HG02642 (cell line): ENCODE measurements around the gene AQP9.
"Not testable (repeated sequence)": the region's sequence is repeated elsewhere in the genome, so short reads cannot be mapped to it uniquely, and the experiment has no call there.

Experiments used
- ATAC-seq: cut with Tn5 transposase; IDR thresholded peaks from one replicate; pipeline ENCODE4 v1.9.1; 2021; ENCODE audit warnings: mild to moderate bottlenecking; ENCODE audit not compliant: unreplicated experiment, poor library complexity

The AQP9 gene, protein sequence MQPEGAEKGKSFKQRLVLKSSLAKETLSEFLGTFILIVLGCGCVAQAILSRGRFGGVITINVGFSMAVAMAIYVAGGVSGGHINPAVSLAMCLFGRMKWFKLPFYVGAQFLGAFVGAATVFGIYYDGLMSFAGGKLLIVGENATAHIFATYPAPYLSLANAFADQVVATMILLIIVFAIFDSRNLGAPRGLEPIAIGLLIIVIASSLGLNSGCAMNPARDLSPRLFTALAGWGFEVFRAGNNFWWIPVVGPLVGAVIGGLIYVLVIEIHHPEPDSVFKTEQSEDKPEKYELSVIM

DNA sequence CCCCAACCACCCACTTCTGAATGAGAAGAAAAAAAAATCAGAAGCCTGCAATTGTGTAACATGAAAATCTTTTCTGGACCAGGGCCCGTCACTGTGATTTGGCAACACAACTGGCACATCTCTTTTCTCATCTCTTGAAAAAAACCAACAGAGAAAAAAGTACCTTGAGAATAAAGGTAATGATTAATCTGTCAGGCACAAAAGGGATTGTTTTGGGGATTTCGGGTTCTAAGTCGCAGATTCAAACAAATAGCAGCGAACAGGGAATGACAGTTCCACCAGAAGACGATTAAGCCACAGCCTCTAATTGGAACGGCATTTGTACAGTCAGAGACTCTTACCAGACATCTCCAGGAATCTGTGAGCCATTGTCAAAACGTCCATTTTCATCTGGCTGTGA, at the start of gene AQP9:
Gene AQP9, plus strand, starts transcription at position 276 of the 400 bp plus-strand sequence. CDS start 185 bp downstream, outside the sequence.
- no peak for ATAC-seq

DNA sequence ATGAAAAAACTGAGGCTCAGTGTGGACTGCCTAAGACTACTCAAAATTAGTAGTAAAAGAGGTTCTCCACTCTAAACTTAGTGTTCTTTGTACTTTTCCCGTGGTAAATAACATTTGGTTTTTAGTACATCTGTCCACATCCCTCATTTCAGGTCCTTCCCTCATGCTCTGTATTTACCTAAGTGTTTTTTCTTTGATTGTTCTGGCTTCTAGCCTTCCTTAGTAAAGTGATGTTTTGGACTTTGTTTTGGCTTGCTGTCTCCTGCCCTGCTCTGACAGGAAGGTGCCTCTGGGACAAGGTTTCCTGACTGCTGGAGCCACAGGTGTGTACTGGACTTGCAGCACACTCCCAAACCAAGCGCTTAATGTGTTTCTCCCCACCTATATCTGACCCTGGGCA, 42.8 kb upstream of the AQP9 start:
- ATAC-seq = no peak

DNA sequence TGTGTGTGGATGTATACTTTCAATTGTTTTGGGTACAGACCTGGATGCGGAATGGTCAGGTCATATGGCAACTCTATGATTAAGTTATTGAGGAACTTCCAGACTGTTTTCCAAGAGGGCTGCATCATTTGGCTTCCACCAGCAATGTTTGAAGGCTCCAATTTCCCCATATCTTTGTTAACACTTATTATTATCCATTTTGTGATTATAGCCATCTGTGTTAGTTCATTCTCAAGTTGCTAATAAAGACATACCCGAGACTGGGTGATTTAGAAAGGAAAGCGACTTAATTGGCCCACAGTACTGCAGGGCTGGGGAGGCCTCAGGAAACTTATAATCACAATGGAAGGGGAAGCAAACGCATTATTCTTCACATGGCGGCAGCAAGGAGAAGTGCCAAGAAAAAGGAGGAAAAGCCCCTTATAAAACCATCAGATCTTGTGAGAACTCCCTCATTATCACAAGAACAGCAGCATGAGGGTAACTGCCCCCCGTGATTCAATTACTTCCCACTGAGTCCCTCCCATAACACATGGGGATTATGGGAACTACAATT, 41.6 kb upstream of the AQP9 start:
- no peak for ATAC-seq

DNA sequence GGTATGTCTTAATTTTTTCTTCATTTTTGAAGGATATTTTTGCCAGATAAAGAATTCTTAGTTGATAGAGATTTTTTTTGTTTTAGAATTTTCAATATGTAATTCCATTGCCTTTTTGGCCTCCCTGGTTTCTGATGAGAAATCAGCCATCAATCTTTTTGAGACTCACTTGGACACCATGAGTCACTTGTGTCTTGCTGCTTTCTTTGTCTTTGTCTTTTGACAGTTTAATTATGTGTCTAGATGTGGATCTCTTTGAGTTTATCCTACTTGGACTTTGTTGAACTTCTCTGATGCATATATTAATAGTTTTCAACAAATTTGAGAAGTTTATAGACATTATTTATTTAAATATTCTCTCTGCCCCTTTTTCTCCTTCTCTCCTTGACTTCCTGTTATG, 34.7 kb upstream of the AQP9 start:
- no peak for ATAC-seq

DNA sequence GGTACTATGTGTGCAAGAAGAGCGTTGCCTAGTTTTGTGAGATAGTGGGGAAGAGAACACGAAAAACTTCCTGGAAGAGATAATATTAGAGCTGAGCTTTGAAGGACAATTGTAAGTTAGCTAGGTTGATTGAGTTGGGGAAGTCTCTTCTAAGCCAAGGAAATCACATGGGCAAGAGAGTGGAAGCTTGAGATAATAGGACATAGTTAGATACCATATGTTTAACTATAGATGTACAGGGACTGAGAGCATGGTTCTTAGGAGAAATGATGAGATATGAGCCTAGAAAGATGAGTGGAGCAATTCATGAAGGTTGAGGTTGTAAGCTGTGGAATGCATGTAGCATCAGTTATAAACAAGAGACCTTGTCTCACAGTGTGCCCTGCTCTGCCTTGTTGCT, 30.1 kb upstream of the AQP9 start:
- ATAC-seq = no peak

DNA sequence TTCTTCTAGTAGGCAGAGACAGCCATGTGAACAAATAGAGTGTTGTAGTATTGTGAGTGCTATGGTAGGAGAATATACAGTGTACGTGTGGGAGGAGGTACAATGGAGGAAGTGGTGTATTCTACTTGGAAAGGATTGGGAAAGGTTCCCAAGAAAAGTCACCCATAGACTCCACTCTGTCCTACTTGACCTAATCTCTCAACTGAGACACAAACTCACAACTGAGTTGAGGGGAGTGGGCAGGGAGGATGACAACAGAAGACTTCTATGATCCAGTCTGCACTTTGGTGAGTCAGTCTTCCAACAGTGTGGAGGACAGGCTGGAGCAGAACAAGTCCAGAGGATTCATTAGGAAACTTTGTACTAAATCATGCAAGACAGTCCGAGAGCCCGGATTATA, 28.8 kb upstream of the AQP9 start:
- ATAC-seq = no peak

DNA sequence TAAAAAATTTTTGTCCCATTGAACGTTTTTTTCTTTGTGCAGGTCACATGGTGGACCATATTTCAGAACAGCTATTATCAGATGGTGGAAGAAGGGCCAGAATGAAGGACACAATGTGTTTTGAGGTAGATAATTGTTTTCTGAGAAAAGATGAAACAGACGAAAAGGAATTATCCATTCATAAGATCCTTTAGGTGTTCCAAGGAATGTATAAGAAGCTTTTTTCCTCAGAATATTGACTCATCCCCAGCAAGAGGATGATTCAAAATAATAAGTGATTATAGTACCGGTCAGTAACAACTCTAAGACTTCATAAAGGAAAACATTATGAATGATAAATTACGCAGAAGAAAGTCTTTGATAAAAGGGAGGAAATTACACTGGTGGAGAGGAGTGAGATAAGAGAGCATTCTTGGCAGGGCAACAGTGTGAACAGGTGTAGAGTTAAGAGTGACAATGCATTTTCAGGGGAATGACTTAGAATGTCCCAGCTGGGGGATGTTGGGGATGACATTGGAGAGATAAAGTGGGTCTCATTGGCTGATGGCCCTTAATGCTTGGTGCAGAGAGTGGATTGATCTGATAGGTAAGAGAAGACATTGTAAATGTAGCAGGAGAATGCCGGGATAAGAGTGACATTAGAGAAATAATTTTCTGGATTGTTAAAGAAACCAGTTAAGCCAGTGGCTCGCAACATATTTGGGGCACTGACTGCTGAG, 27.0 kb upstream of the AQP9 start:
- ATAC-seq = no peak

DNA sequence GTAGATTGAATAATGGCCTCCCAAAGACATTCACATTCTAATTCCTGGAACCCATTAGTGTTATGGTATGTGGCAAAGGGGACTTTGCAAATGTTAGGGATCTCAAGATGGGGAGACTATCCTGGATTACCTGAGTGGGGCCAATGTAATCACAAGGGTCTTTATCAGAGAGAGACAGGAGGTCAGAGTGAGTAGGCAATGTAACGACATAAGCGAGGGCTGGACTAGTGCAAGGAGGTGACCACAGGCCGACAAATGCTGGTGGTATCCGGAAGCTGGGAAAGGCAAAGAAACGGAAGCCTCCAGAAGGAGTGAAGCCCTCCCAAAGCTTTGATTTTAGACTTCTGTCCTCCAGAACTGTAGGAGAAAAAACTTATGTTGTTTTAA, 26.5 kb upstream of the AQP9 start:
- no peak for ATAC-seq

DNA sequence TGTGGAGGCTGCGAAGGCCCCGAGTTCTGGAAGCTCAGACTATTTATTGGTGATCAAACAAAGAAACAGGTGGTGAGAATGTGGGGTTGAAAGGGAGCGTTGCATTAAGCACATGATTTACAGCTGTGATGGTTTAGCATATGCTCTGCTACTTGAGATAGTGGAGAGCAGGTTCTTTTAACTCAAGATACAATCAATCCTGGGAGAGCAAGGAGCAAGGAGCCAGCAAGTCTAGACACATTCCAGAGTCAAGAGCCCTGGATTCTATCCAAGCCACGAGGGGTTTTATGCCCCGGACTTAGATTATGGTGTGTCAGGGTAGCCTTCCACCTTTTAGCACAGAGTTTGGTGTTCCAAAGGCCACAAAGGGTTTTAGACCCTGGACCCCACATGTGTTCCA, 24.8 kb upstream of the AQP9 start:
- not testable (repeated sequence) for ATAC-seq

DNA sequence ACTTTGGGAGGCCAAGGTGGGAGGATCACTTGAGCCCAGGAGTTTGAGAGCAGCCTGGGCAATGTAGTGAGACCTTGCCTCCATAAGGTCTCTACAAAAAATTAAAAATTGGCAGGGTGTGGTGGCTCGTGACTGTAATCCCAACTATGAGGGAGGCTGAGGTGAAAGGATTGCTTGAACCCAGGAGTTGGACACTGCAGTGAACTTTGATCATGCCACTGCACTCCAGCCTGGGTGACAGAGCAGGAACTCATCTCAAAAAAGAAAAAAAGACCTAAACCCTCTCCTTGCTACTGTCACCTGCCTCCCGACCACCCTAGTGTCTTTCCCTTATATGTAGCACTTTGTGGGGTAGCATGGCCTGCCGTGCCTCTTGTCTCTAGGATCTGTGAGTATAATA, 23.8 kb upstream of the AQP9 start:
- ATAC-seq = no peak

DNA sequence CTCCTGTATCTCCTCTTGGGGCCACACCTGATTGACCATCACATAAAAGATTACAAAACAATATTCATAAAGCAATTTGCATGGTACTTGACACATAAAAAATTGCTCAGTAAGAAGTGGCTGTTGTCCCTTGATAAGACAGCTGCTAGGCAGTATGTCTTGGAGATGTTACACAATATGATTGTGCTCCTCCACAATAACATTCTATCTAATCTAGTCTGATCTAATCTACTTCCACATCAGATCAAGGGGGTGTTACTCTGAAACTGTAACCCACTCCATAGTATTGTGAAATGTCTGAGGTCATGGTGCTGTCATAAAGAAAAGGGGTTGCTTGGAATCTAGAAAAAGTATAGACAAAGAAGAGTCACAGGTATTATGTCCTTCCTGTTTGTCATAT, 23.4 kb upstream of the AQP9 start:
- ATAC-seq = no peak

DNA sequence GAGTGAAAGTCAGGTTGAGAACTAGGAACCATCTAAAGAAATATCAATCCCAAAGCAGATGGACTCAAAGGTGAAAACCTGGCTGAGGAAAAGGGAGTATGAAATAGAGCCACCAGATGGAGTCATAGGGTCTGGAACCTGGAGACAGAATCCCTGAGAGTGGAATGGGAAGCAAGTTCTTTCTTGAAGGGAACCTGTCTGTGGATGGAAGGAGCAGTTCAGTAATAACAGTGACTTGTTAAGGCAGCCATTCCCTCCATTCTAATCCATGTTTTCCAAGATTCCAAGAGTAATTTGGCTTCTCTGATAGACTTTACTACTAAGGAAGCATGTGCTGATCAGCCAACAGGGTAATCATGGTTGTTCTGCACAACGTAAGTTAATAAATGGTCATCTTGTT, 22.5 kb upstream of the AQP9 start:
- no peak for ATAC-seq

DNA sequence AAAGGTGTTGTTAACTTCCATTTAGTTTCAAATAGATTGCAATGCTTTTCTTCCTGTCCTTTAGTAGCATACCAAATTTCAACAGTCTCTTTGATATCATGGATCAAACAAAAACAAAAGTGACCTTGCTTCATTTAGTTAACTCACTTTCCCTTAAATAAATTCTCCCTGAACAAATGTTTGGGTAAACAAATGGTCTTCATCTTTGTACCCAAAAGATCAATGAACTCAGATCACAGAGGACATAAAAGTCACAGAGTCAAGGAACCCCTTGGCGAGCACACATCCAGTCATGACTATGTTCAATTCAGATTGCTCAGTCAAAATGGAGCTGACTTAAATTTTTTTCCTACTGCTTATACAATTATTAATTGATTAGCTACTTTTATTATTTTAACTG, 20.6 kb upstream of the AQP9 start:
- ATAC-seq = no peak

DNA sequence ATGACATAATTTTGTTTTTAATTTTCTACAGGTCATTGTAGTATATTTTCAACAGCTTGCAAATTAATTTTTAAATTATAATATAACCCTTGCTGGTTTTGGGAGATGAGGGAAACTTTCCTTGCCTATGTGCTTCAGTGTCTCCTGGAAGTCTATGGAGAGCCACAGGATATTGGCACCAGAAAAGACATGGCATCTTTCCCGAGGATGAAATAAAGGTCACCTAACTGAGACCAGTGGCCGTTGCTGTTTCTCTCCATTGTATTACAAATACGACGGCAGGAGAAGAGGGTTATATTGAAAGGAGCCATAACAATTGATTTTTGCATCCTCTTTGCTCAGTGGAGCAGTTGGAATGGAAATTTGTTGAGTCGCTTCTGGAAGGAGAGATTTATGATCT, 19.9 kb upstream of the AQP9 start:
- ATAC-seq = no peak

DNA sequence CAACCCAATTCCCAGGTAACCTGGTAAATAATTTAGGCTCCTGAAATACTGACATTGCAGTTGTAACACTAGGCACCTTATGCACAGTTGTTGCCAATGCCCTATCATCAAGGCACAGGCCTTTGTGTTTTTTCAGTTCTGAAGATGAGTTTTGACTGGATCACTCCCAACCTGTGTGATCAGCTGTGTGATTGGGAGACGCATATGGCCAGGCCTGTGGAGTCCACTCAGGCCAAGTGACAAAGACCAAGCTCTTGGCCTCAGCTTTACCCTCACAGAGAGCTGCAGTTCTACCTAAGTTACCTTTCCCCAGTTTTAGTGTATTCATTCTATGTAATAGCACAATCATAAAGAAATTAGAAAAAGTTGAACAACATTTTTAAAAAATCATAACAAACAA, 19.2 kb upstream of the AQP9 start:
- no peak for ATAC-seq

DNA sequence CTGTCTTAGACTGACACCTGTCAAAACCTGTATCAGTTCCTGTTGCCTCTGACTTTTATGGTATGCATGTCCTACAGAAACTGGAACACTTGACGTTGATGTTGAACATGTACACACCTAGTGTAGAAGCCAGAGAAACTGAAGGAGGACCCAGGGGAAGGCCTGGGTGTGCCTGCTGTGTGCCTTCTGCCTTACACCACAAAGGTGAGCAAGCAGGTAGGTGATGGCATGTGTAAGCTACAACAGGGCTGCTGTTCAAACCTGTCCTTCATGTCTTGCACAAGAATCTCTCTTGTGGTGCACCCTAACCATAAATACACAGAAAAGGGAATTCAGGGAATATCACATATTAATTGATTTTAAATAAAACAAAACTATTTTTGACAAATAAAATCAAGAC, 13.6 kb upstream of the AQP9 start:
- ATAC-seq = no peak

DNA sequence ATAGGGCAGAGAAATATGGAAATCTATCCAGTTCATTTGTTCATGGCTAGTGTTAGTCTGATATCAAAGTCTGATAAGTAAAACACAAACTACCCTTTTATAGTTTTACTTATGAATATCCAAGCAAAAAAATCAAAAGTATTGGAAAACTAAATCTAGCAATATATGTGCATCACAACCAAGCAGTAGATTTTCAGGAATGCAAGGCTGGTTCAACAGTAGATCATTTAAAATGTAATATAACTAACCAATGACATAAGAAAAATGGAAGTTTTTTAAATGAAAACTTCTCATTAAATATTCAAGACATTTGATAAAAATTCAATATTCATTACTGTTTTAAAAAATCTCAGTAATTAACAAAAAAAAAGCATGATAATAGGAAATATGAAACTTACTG, 12.8 kb upstream of the AQP9 start:
- ATAC-seq = no peak

DNA sequence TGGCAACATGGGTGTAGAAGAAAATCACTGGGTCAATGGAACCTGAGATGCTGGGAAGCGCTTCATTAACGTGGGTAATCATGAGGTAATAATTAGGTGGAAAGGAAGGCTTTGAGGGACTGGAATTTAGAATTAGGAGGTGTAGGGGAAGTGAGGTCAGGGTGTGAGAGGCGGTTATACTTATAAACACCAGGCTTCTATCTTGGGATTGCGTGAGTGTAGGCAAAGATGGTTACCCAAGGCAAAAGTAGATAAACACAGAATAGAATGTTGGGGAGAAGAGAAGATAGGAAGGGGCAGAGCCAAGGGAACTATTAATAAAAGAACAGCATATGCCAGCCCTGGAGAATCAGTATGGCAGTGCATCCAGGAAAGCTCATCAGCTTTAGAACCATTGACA, 3.3 kb upstream of the AQP9 start:
- ATAC-seq = no peak

DNA sequence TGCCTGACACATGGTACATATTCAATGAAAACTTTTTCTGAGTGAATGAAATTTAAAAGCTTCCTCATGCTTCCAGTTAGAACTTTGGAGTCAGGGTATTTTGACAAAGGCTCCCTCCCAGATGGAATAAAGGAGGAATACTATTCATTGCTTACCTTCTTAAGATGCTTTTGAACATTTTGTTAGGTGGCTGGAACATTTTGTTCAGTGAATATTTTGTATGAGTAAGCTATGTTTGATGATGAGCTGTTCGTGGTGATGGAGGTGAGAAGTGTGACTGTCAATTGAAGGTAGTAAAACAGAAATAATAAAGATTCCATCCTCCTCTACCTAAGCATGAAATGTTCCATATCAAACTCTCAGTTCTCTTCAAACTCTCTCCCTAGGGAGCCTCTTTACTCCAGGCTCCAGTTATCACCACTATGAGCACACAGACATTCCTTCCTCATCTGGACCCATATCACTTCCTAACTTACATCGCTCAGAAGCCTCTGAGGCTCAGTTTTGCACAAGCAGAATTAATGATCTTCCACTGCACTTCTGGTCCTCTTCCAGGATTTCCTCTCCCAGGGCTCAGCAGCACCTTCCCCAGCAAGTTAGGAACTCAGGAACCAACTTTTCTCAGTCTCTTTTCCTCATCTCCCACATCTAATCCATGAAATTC, 2.5 kb upstream of the AQP9 start:
- no peak for ATAC-seq

DNA sequence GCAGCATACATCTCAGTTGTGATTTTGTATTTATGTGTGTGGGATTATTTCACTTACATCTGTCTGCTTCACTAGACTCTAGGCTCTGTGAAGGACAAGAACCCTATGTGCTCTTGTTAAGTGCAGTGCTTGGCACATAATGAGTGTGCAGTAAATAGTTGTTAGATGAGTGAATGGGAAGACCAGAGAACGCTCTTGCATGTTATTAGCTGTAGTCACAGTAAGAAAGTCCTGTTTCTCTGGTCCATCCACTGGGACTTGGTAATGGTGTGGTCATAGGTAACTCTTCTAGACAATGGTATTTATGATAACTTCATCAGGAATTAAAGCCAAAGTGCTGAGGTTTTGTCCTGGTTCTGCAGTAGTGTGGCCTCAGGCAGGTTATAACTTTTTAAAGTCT, 1.4 kb upstream of the AQP9 start:
- ATAC-seq = no peak

DNA sequence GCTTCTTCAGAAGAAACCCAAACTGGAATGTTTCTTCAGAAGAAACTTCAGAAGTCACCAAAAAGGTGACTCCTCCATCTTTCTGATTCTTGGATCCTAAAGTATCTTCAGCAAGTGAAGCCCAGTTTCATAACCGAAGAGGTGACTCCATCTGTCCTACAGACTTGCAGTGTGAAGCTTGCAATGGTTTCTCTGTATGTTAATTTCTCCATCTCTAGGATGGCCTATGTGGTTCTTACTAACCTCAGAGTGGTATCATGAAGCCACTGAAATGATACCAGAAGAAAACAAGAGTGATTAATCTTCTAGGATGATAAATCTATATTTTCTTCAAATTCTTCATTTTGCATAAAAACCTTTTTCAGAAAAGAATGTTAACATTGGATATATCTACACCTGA, 495 bp upstream of the AQP9 start:
- ATAC-seq = no peak
